Stimulated activated CD8-positive, alpha-beta memory T cell treated with anti-CD3 and anti-CD28 coated beads, Interleukin-4, amount 100 ng/mL, for 4 hours (primary cell): ENCODE measurements around the gene TMEM80.
"Not testable (repeated sequence)": the region's sequence is repeated elsewhere in the genome, so short reads cannot be mapped to it uniquely, and the experiment has no call there.

Experiments
- DNase-seq, 2 donors: peaks; one replicate each; pipeline ENCODE4 v3.0.0-alpha.2; 2020; ENCODE audit warnings: low read depth in 2 of 2, low spot score in 1 of 2

The TMEM80 gene

DNA sequence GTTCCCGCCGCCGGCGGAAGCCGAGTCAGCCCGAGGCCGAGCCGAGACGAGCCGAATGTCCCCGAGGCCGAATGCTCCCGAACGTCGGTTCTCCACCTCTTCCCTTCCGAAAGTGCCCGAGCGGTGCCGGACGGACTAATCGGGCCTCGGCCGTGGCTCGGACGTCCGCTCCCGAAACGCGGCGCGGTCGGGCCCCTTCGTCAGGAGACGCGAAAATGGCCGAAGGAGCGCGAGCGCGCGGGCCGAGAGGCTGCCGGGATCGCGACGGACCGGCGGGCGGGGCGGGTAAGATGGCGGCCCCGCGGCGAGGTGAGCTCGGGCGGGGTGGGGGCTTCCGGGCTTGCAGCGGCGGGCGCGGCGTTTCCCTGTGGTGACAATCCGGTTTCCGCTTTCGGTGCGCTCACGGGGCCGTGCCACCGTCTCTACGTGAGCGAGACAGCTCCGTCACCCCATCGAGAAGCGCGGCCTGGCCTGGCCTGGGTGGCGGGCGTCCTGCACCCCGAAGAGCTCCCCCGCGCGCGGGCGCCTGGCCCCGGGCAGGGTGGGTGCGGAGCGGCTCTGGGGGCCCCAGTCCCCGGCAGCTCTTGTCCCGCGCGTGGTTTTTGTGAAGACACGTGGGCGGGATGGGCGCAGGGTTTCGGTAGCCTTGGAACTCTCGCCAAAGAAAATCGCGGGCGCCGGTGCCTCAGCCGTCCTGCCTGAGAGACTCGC is at the start of gene TMEM80:
Gene TMEM80 (plus strand): TSS at position 279 of the 711 bp plus-strand sequence. CDS start 12 bp downstream, at position 291.
- peak; percentile 67 to 88 for DNase-seq

DNA sequence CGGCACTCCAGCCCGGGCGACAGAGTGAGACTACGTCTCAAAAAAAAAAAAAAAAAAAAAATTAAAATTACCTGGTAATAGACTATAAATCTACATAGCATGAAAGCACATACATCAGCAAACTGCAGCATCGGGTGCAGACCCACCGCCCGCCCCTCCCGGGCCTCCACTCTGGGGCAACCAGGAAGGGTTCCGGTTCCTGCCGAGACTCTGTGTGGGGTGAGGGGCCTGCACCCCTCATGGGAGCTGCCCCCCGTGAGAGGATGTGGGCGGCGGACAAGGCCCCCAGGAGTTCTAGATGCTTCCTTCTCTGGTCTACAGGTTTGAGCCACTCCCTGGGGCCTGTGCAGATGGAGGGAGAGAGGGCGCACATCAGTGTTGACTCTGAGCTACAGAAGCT is 49.4 kb upstream of the TMEM80 start:
- no peak for DNase-seq

DNA sequence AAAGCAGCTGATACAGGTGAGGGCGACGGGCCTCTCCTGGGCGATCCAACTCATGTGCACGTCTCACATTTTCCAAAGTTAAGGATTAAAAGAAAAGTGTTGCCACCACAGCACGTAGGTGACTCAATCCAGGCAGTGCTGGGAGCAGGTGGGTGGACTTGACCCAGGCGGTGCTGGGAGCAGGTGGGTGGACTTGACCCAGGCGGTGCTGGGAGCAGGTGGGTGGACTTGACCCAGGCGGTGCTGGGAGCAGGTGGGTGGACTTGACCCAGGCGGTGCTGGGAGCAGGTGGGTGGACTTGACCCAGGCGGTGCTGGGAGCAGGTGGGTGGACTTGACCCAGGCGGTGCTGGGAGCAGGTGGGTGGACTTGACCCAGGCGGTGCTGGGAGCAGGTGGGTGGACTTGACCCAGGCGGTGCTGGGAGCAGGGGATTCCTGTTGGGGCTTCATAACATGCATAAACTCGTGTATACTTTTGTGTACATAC is 47.9 kb upstream of the TMEM80 start:
- DNase-seq, result not testable (repeated sequence)

- no peak for DNase-seq
These were observed 45.1 kb upstream of the TMEM80 start for GRCh38 chr11:650482-650881.

DNA sequence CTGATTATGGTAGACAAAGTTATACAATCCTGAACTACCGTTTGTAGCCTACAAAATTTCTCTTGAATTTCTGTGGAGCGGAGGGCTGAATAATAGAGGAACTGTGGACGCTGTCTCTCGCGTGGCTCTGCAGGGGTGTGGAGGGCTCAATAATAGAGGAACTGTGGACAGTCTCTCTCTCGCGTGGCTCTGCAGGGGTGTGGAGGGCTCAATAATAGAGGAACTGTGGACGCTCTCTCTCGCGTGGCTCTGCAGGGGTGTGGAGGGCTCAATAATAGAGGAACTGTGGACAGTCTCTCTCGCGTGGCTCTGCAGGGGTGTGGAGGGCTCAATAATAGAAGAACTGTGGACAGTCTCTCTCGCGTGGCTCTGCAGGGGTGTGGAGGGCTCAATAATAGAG is 42.5 kb upstream of the TMEM80 start:
- DNase-seq, result not testable (repeated sequence)

GRCh38 chr11:653837-654236 is 41.8 kb upstream of the TMEM80 start:
- DNase-seq, result no peak

GRCh38 chr11:654444-654843 is 41.2 kb upstream of the TMEM80 start:
- not testable (repeated sequence) for DNase-seq

GRCh38 chr11:655036-655726 is 40.4 kb upstream of the TMEM80 start:
- no peak for DNase-seq

DNA sequence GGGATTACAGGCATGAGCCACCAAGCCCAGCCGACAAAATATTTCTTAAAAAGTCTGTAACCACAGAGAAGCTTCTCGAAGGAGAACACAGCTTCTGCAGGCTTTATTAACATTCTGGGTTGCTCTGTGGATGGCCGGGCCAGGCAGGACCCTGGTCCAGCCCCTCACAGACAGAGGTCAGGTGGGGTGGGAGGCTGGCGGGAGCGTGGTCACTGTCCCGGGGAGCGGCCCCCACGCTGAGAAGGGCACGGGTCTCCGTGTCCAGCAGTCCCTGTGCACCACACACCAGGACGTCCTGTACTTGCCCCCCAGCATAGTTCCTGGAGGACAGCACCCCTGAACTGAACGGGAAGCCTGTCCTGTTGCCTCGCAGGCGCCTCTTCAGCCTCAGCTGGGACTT is 39.2 kb upstream of the TMEM80 start:
- DNase-seq, result no peak

DNA sequence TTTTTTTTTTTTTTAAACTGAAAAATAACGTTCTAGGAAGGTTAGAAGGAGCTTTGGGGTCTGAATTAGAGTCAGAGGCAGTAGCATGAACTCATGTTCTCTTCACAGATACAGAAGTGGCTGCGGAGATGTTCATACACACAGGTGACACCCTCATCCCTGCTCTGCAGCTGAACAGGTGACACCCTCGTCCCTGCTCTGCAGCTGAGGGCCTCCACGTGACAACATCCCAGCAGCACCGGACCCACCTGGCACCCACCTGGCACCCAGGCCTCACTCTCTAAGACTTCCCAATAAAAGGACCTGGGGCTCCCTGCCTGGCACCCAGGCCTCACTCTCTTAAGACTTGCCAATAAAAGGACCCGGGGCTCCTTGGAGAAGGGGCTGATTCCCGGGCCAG is 38.8 kb upstream of the TMEM80 start:
- no peak for DNase-seq

- DNase-seq, result no peak
These were observed 37.9 kb upstream of the TMEM80 start for GRCh38 chr11:657691-658126.

DNA sequence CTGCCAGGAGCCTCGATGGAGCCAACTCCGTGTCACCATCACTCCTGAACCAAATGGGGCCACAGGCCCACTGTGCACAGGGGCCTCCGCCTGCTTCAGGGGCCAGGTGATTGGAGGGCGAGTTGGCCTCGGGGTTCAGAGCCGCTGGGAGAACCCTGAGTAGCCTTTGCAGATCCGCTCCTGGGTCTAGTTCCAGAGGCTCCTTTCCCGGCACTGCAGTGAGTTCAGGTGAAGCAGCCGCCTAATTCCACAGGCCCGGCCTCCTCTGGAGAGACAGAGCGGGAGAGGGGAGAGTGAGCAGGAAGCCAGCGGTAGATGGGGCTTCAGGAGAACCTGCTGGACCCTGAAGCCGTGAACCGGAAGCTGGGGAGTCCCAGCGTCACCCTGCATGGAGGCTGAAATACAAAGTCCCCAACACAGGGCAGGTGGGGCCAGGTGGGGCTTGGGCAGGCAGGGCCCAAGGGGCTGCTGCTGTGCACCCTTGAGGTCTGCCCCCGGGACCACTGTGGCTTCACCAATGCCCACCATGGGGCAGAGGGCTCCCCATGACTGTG is 36.0 kb upstream of the TMEM80 start:
- no peak for DNase-seq

DNA sequence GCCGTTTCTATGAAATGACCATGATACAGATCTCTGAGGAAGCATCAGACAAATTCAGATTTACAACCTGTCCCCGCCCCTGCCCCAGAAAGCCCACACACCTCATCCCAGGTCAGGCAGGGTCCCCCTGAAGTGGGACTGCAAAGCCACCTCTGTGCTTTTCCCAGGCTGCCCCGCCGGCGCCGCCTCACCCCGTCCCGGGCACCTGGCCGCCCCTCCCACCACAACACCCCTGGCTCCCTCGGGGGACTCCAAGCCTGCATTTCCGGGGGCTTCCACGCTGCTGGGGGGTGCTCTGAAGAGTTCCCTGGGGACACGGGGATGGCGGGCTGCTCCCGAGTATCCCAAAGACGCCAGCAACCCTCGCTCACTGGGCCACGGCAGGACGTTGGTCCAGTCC is 35.3 kb upstream of the TMEM80 start:
- DNase-seq, result no peak

DNA sequence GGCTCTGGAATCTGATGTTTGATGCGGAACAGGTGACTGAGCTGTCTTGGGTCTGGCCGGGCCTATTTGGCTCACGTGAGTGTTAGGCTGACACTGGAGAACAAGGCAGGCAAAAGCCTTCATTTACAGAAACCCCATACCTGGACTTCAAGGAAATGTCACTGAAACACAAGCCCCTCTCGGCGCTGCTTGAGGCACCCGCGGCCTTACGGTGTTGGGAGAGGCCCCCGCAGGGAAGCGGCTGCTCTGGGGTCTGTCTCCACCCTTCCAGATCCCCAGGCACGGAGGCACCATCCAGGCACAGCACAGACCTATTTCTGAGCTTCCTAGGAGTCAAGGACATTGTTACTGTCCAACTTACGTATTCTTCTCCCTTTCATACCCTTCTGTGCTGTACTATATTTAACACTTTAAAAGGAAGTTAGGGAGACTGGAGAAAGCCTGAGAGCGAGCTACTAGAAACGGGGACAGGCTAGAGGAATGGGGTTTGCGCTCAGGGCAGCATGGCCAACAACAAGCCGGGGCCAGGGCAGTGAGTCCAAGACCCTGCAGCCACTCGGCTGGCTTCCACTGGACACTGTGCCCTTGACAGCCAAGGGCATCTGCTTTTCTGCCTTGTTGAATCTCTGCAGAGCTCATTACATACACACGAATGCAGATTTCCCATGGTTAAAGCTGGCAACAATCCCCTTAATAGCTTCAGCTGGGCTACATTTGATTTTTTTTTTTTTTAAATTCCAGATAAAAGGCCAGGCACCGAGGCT is 34.8 kb upstream of the TMEM80 start:
- DNase-seq, result no peak

DNA sequence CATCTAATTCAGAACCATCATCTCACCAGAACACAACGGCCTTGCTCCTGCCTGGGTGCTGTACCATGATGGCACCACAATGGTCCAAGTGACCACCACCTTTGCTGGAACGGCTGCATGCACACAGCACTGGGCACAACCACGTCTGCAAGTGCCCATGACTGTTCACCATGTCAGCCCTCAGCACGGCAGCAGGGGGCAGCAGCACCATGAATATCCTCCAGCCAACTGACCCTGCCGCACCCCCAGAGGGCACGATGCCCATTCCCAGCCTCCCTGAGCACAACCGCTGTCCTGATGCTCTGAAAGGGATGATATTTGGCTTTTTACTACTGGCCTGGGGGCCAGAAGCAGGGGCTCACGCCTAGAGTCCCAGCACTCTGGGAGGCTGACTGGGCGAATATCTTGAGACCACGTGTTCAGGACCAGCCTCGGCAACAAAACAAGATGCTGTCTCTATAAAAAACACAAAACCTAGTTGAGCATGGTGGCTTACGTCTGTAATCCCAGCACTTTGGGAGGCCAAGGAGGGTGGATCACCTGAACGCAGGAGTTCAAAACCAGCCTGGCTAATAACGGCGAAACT is 32.8 kb upstream of the TMEM80 start:
- DNase-seq, result no peak

DNA sequence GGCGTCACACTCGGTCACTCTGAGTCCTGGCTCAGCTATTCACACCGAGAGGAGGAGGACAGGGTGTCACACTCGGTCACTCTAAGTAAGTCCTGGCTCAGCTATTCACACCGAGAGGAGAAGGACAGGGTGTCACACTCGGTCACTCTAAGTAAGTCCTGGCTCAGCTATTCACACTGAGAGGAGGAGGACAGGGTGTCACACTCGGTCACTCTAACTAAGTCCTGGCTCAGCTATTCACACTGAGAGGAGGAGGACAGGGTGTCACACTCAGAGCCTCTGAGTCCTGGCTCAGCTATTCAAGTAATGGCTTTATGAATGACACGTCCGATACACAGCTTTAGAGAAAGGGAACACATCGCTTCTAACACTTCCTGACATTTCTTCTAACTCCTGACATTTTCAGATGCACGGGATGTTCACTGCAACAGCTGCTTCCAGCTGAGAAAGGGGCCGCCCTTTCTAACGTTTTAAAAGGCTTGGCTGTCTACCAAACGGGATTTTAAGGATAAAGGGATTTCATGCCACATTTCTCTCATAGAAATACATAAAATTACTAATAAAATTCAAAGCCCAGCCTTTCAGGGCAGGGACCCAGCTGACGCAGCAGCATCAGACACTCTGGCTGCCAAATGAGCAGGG is 30.4 kb upstream of the TMEM80 start:
- DNase-seq, result no peak

GRCh38 chr11:665704-666281 is 29.8 kb upstream of the TMEM80 start:
- DNase-seq, result no peak

DNA sequence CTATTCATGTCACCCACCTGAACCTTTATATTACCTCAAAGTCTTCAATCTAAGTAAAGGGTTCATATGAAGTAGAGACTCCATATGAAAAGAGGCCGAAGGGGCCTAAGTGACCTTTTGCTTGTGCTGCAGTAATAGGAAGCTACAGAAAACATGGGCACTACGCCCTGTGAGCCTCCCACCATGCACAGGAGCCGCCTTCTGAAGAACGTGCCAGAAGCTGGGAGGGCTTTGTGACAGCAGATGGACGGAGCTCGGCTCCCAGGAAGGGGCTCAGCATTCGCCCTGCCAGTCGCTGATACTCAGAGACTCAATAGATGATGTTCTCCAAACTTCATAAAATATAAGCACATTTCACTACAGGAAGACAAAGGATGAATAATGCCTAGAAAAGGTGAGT is 21.8 kb upstream of the TMEM80 start:
- DNase-seq, result no peak

DNA sequence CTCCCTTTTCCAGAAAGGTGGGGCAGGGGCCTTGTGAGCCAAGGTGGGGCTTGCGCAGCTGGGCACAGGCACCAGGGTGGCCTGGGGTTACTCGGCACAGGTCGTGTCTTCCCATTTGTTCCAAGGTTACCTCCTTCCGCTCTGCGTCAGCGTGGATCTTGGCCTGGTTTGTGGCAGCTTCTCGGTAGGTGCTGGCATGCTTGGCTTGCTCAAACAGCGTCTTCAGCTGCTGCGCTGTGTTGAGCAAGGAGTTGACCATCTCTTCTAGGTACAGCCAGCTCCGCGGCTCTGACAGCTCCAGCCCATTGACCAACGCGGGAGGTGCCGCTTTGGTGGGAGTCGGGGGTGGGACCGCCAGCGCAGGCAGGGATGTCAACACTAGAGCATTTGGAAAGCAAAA is 21.2 kb upstream of the TMEM80 start:
- no peak for DNase-seq

DNA sequence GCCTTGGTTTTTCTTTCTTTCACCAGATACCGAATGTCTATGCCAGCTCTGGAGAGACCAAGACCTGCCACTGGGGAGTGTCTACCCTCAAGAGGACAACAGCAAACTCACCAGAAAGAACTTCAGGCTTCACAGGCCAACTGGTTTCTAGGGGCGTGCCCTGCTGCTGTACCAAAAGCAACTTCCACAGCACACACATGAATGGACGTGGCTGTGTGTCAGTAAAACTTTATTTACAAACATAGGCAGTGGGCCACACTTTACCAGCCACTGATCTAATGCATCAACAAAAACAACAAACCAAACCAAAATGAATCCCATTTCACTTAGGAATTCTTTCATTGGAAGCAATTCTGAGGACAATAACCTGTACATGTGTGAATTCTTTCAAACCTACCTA is 17.3 kb upstream of the TMEM80 start:
- no peak for DNase-seq
